Measurements from ENCODE around the gene STON1. TPM values are rescaled to one million over a fixed set of nuclear protein-coding genes. Genes with fewer than 3 reads are reported as not detected.
"Not testable (repeated sequence)": the region's sequence is repeated elsewhere in the genome, so short reads cannot be mapped to it uniquely, and the experiment has no call there.

The STON1 gene
- total and polyA plus RNA-seq, 3 donors from 2014 or later: 3.8 to 5.7 (median 5.1) TPM

DNA sequence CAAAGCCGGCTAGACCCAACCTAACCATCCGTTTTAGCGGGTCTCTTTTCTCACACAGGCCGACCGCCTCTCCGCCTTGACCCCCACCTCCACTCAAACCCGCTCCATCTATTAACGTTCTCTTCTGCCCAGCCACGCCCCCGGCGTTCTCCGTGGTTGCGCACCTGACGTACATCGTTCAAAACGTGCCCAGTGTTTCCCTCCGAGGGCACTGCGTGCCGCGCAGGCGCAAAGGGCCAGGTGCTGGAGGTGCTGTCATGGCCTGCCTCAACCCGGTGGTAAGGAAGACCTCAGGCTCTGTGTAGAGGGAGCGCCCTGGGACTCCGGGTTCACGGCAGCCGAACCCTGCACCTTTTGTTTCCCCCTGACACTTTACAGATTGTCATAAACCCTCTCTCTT lies 87.7 kb downstream of the STON1 start, which contains the start of gene GTF2A1L:
Gene GTF2A1L (plus strand): TSS at position 239 of the 400 bp plus-strand sequence. CDS start 19 bp downstream, at position 258.
- no peaks in the 10 kb centered on the region for H3K4me1 ChIP-seq
- 50 to 58% methylated on average over 26 of the region's 26 CpGs for WGBS, 2 donors

DNA sequence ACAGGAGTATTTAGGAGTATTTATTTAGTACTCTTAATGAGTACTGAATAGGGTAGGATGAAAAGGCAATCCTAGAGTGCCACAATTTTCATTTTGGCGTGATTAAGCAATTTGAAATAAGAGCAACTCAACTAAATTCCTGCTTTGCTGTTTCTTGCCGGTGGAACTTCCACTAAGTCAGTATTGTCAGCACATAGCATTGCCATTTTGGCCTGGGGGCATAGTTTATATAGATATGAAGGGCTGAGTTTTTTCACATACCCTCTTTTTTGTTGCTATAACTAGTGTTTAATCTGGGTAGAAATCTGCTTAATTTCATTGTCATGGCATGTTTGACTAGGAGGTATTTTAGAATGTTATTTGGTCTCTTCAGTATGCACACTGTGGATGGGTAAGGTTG lies 89.6 kb downstream of the STON1 start:
- H3K27ac ChIP-seq: no peak overlapping the region
- H3K9me3 ChIP-seq: no peaks in the 10 kb centered on the region
- DNase-seq: no peak
- no peaks in the 10 kb centered on the region for H3K27me3 ChIP-seq
- TF ChIP-seq POLR2A (IDR thresholded peaks at IDR 0.05): no peak
- TF ChIP-seq, protein P1, sequence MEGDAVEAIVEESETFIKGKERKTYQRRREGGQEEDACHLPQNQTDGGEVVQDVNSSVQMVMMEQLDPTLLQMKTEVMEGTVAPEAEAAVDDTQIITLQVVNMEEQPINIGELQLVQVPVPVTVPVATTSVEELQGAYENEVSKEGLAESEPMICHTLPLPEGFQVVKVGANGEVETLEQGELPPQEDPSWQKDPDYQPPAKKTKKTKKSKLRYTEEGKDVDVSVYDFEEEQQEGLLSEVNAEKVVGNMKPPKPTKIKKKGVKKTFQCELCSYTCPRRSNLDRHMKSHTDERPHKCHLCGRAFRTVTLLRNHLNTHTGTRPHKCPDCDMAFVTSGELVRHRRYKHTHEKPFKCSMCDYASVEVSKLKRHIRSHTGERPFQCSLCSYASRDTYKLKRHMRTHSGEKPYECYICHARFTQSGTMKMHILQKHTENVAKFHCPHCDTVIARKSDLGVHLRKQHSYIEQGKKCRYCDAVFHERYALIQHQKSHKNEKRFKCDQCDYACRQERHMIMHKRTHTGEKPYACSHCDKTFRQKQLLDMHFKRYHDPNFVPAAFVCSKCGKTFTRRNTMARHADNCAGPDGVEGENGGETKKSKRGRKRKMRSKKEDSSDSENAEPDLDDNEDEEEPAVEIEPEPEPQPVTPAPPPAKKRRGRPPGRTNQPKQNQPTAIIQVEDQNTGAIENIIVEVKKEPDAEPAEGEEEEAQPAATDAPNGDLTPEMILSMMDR (IDR thresholded peaks at IDR 0.05): no peak
- WGBS, 2 donors: 86 to 97% methylated on average over 2 of the region's 2 CpGs
- H3K4me3 ChIP-seq: no peak overlapping the region
- intact Hi-C loops (cut with DNase I; ENCODE audit: low total_unique reads): no loop called here
- no peaks in the 10 kb centered on the region for H3K36me3 ChIP-seq (ENCODE audit: low read depth, missing control alignments)
- no peaks in the 10 kb centered on the region for H3K4me1 ChIP-seq

More for the DNA sequence above, 87.7 kb downstream of the STON1 start, which contains the start of gene GTF2A1L:
- Histone ChIP-seq H3K27ac (no peak within 1 kb of the TSS), H3K9me3 (no peaks in the 10 kb centered on the region), H3K27me3 (no peaks in the 10 kb centered on the region), H3K4me3 (peak within 1 kb of the TSS; percentile 3 to 6), H3K36me3 (ENCODE audit: low read depth, missing control alignments) (no peaks in the 10 kb centered on the region)
- peak; percentile 76 for DNase-seq
- TF ChIP-seq, protein P1 (IDR thresholded peaks at IDR 0.05): no peak
- TF ChIP-seq POLR2A (IDR thresholded peaks at IDR 0.05): no peak
- intact Hi-C loops (cut with DNase I; ENCODE audit: low total_unique reads): no loop called here

DNA sequence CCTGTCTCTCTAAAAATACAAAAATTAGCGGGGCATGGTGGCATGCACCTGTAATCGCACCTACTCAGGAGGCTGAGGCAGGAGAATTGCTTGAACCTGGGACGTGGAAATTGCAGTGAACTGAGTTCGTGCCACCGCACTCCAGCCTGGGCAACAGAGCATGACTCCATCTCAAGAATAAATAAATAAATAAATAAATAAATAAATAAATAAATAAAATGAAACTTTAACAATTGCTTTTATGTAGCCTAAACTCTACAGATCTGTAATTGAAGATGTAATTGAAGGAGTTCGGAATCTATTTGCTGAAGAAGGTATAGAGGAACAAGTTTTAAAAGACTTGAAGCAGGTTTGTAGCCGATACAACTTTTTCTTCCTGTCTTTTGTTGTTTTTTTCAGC lies 90.7 kb downstream of the STON1 start:
- no peak for DNase-seq
- H3K27me3 ChIP-seq: no peaks in the 10 kb centered on the region
- H3K27ac ChIP-seq: no peak overlapping the region
- no peaks in the 10 kb centered on the region for H3K9me3 ChIP-seq
- TF ChIP-seq, protein P1 (IDR thresholded peaks at IDR 0.05): no peak
- no peak for TF ChIP-seq POLR2A (IDR thresholded peaks at IDR 0.05)
- H3K4me1 ChIP-seq: no peaks in the 10 kb centered on the region
- 94 to 95% methylated on average over 7 of the region's 7 CpGs for WGBS, 2 donors
- intact Hi-C loops (cut with DNase I; ENCODE audit: low total_unique reads): no loop called here
- H3K36me3 ChIP-seq (ENCODE audit: low read depth, missing control alignments): no peaks in the 10 kb centered on the region
- H3K4me3 ChIP-seq: no peak overlapping the region

DNA sequence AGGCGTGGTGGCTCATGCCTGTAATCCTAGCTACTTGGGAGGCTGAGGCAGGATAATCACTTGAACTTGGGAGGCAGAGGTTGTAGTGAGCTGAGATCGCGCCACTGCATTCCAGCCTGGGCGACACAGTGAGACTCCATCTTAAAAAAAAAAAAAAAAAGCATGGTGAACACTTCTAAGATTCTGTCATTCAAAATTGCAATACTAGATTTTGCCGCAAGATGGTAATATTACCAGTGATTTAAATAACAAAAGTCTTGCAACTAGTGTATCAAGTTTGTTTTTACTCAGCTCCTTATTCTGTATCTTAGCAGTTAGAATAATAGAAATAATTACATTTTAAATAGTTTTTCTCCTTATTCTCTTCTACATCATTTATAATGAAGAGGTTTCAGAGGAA lies 92.7 kb downstream of the STON1 start:
- H3K9me3 ChIP-seq; DNase-seq; H3K27me3 ChIP-seq; H3K4me1 ChIP-seq; H3K27ac ChIP-seq; H3K36me3 ChIP-seq (ENCODE audit: low read depth, missing control alignments); intact Hi-C loops (cut with DNase I; ENCODE audit: low total_unique reads); H3K4me3 ChIP-seq: not testable (repeated sequence)
- 87 to 90% methylated on average over 5 of the region's 5 CpGs for WGBS, 2 donors

DNA sequence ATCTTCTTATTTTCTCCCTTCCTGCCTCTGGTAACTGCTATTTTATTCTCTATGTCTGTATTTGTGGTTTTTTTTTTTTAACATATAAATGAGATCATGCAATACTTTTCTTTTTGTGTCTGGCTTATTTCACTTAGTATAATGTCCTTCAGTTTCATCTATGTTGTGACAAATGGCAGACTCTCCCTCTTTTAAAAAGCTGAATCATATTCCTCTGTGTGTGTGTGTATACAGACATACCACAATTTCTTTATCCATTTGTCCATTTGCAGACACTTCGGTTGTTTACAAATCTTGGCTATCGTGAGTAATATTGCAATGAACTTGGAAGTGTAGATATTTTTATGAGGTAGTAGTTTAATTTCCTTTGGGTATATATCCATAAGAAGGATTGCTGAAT lies 94.7 kb downstream of the STON1 start:
- intact Hi-C loops (cut with DNase I; ENCODE audit: low total_unique reads): no loop called here
- no peaks in the 10 kb centered on the region for H3K9me3 ChIP-seq
- no peaks in the 10 kb centered on the region for H3K36me3 ChIP-seq (ENCODE audit: low read depth, missing control alignments)
- H3K27ac ChIP-seq: no peak overlapping the region
- H3K4me3 ChIP-seq: no peak overlapping the region
- H3K27me3 ChIP-seq: no peaks in the 10 kb centered on the region
- no peak for TF ChIP-seq POLR2A (IDR thresholded peaks at IDR 0.05)
- TF ChIP-seq, protein P1 (IDR thresholded peaks at IDR 0.05): no peak
- no peak for DNase-seq
- H3K4me1 ChIP-seq: no peaks in the 10 kb centered on the region
- WGBS, 2 donors: 93 to 97% methylated on average over 2 of the region's 2 CpGs

Data from testis (tissue), 3 donors.